IPS-11a (cell line): ENCODE measurements around the gene PCYT1B.

Source experiments
- H3K4me3 ChIP-seq: one replicate; pipeline ENCODE4 v1.5.1; 2013; ENCODE audit warnings: low read depth, low read length, control low read depth

Gene PCYT1B

DNA sequence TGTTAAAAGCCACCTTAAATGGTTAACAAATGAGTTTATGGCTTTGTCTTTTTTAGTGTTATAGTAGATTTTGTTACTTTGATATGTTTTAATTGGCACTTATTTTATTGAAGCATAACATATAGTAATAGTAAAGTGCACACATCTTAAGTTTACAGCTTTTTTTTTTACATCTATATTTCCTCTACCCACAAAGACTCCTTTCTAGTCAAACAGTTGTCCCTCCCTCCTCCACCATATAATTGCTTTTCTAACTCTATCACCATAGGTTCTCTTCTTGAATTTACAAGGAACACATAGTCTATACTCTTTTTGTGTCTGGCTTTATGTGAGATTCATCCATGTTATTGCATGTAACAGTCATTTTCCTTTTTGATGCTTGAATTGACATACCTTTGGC lies 110.6 kb downstream of the PCYT1B start:
- no peak overlapping the region for H3K4me3 ChIP-seq

- H3K4me3 ChIP-seq = no peak overlapping the region
Measured at GRCh38 chrX:24528605-24529004, 118.5 kb downstream of the PCYT1B start.

DNA sequence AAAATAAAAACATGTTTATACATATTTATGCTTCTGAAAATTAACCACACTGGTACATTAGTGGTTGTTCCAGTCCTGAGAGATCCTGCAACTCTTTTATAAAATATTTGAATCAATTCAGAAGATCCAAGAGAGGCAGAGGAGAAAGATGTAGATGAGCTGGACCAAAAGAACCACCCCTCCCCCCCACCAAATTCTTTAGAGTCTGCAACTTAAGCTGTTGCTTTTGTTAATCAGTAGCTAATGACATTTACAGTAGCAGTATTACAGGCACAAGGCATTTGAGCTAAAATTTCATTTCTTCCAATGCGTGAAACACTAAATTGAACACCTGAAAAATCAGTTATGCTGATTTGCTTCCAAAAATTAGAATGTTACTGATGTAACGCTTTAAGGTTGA lies 120.5 kb downstream of the PCYT1B start:
- H3K4me3 ChIP-seq = no peak overlapping the region

DNA sequence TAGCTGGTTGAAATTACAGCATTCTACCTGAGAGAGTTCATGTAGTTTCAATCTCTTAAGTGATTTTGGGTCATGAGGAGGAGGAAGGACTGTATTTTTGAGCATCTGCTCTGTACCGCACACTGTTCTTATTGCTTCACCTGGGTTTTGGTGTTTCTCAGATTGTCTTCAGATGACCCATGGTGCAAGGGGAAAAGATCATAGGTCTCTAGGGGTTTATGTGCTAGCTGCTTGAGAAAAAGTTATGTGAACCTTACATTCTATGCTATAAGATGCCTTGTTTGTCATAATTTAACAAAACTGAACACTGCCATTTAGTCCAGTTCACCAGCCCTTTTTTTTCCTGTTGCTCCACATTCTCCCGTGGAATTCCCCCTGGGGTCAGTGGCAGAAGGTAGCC lies 121.7 kb downstream of the PCYT1B start:
- H3K4me3 ChIP-seq = no peak overlapping the region

- no peak overlapping the region for H3K4me3 ChIP-seq
Measured at GRCh38 chrX:24520472-24520871, 126.7 kb downstream of the PCYT1B start.

- no peak overlapping the region for H3K4me3 ChIP-seq
Measured at GRCh38 chrX:24515447-24515846, 131.7 kb downstream of the PCYT1B start.

DNA sequence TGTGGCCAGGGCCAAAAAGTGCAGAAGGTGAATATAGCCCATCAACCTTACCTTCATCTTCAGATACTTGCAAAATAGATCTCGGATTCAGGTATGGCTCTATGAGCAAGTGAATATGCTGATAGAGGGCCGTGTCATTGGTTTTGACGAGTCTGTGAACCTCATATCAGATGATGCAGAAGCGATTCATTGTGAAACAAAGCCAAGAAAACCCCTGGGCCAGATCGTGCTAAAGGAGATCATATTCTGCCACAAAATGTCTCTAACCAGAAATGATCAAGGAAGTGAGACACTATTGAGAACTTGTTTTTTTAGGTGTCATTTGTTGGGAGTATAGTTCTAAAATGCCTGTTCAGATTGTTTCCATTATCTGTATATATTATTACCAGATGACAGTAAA lies 133.7 kb downstream of the PCYT1B start:
- H3K4me3 ChIP-seq = no peak overlapping the region

DNA sequence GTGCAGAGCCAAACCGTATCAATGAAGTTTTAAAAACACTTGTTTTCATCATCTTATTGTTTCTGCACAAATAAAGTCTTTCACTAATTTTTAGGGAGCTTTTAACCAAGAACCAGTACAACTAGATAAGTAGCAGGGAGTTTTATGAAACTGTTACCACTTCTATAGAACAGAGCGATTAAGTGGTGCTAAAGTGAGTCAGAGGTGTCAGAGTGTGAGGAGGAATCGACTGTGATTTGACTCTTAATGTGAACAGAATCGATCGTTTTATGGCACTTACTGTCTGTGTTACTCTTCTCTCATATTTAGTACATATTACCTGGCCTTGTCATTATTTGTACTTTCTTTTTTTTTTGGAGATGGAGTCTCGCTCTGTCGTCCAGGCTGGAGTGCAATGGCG lies 138.8 kb downstream of the PCYT1B start:
- H3K4me3 ChIP-seq = no peak overlapping the region
